Thyroid gland (tissue), 4 donors: ENCODE results near the gene C12orf76. TPM values are rescaled to one million over a fixed set of nuclear protein-coding genes. Genes with fewer than 3 reads are reported as not detected.
A peak's percentile ranks its signal among the peaks of the same experiment; 100 is the strongest.

ENCODE experiments used
- DNase-seq, 2 donors: peaks; one replicate each; pipeline ENCODE4 v3.0.0-alpha.2; 2019
- H3K27ac ChIP-seq, 3 donors: fragments of 200-600 bp; sonication (generic); 1 replicate in 2 of 3; 2 replicates in 1 of 3; pipeline ENCODE4 v1.5.1; 2016 to 2019; ENCODE audit warnings: mild to moderate bottlenecking in 1 of 3, moderate library complexity in 1 of 3
- H3K27me3 ChIP-seq: fragments of 200-600 bp; sonication (generic); one replicate; pipeline ENCODE4 v1.5.1; 2019
- H3K36me3 ChIP-seq, 2 donors: fragments of 200-600 bp; sonication (generic); one replicate each; pipeline ENCODE4 v1.5.1; 2016 to 2019
- H3K4me1 ChIP-seq, 2 donors: fragments of 200-600 bp; sonication (generic); one replicate each; pipeline ENCODE4 v1.5.1; 2017 to 2019
- H3K4me3 ChIP-seq, 3 donors: fragments of 200-600 bp; sonication (generic); replicated peaks in 1 of 3; 1 replicate in 2 of 3; 2 replicates in 1 of 3; pipeline ENCODE4 v1.5.1; 2016; ENCODE audit warnings: mild to moderate bottlenecking in 1 of 3
- H3K9me3 ChIP-seq: fragments of 200-600 bp; sonication (generic); one replicate; pipeline ENCODE4 v1.5.1; 2017
- CTCF ChIP-seq, 6 experiments: fragments of 200-600 bp in 3 of 6; fragments of 450-650 bp in 3 of 6; sonication (generic) in 3 of 6; IDR thresholded peaks; one replicate each; pipeline ENCODE4 v1.5.1; 2016 to 2019; ENCODE audit warnings: antibody characterized with exemption in 6 of 6, mild to moderate bottlenecking in 2 of 6, inconsistent platforms in 1 of 6, moderate library complexity in 1 of 6
- POLR2A ChIP-seq, 2 donors: fragments of 450-650 bp; IDR thresholded peaks; one replicate each; pipeline ENCODE4 v1.6.1; 2017; ENCODE audit warnings: antibody characterized with exemption in 2 of 2, mild to moderate bottlenecking in 2 of 2, moderate library complexity in 1 of 2
- WGBS, 2 donors: methylation state at CpG; one replicate each; pipeline ENCODE4 v1.1.5; 2017; 5-methylcytosine and 5-hydroxymethylcytosine counted together
- intact Hi-C: fragments of 100-400 bp; cut with DNase I; formaldehyde crosslinking; loops from one replicate; pipeline ENCODE4 v1.15.1; 2023
- total RNA-seq, 4 donors: library from RNA; depleted of rRNA; stranded (reverse); fragments of >200 nt; gene quantifications; one replicate each; pipeline ENCODE4 v1.2.3, GENCODE V29; 2016

Gene C12orf76
- total RNA-seq, result 10 to 100 TPM; 16.1 to 41.5 (median 21.9) TPM

- Histone ChIP-seq H3K4me3 (peak within 1 kb of the TSS; percentile 70 to 100 (median 92)), H3K36me3 (no peaks in the 10 kb centered on the region), H3K4me1 (peaks cover 18 to 21% of the 10 kb centered on the region in 2 donors), H3K9me3 (no peaks in the 10 kb centered on the region), H3K27me3 (no peaks in the 10 kb centered on the region), H3K27ac (peak within 1 kb of the TSS; percentile 49 to 80 (median 78))
- 4 to 6% methylated on average over 25 to 26 of the region's 47 CpGs for WGBS, 2 donors
- peak; percentile 95 to 96 for DNase-seq
- TF ChIP-seq POLR2A (IDR thresholded peaks at IDR 0.05) (peak in 1 of 2 donors; percentile 86), CTCF (IDR thresholded peaks at IDR 0.05) (peak in 1 of 6 experiments; percentile 2)
- intact Hi-C loops, result no loop called here
Measured at GRCh38 chr12:110048242-110049027, at the start of gene C12orf76. C12orf76 (minus strand) TSS chr12:110048522; CDS start chr12:110048495, 27 bp downstream.

GRCh38 chr12:110093631-110094311 lies 45.4 kb upstream of the C12orf76 start:
- DNase-seq, result no peak
- Histone ChIP-seq H3K9me3 (no peaks in the 10 kb centered on the region), H3K27ac (no peak overlapping the region), H3K27me3 (no peaks in the 10 kb centered on the region), H3K4me3 (no peak overlapping the region), H3K36me3 (no peaks in the 10 kb centered on the region), H3K4me1 (no peaks in the 10 kb centered on the region)
- TF ChIP-seq POLR2A (IDR thresholded peaks at IDR 0.05) (no peak), CTCF (IDR thresholded peaks at IDR 0.05) (no peak)
- WGBS, 2 donors, result 65 to 73% methylated on average over 7 of the region's 7 CpGs
- intact Hi-C loops, result no loop called here

GRCh38 chr12:110091136-110091711 lies 42.9 kb upstream of the C12orf76 start:
- no peaks in the 10 kb centered on the region for H3K4me1 ChIP-seq
- WGBS, 2 donors, result 53 to 84% methylated on average over 3 of the region's 3 CpGs
- intact Hi-C loops, result no loop called here

GRCh38 chr12:110090266-110091135 lies 42.2 kb upstream of the C12orf76 start:
- no peaks in the 10 kb centered on the region for H3K9me3 ChIP-seq

More at GRCh38 chr12:110091136-110091711, 42.9 kb upstream of the C12orf76 start:
- Histone ChIP-seq H3K9me3 (no peaks in the 10 kb centered on the region), H3K27me3 (no peaks in the 10 kb centered on the region), H3K27ac (no peak overlapping the region), H3K4me3 (no peak overlapping the region), H3K36me3 (no peaks in the 10 kb centered on the region)
- no peak for DNase-seq
- no peak for TF ChIP-seq CTCF (IDR thresholded peaks at IDR 0.05)
- TF ChIP-seq POLR2A (IDR thresholded peaks at IDR 0.05), result no peak

More at GRCh38 chr12:110090266-110091135, 42.2 kb upstream of the C12orf76 start:
- no peak for TF ChIP-seq CTCF (IDR thresholded peaks at IDR 0.05)
- no peak for TF ChIP-seq POLR2A (IDR thresholded peaks at IDR 0.05)
- Histone ChIP-seq H3K27ac (no peak overlapping the region), H3K4me1 (no peaks in the 10 kb centered on the region), H3K4me3 (no peak overlapping the region), H3K36me3 (no peaks in the 10 kb centered on the region), H3K27me3 (no peaks in the 10 kb centered on the region)
- DNase-seq, result no peak
- WGBS, 2 donors, result 74 to 81% methylated on average over 8 of the region's 8 CpGs
- intact Hi-C loops, result no loop called here
